Amniotic stem cell (primary cell): ENCODE data around the gene RARB.

Experiments used
- DNase-seq: peaks from one replicate; lab custom pipeline; 2025; lab: John Stamatoyannopoulos, UW

Gene RARB

GRCh38 chr3:25508433-25508832, 80.4 kb downstream of the RARB start:
- DNase-seq = no peak

GRCh38 chr3:25508901-25509300, 80.8 kb downstream of the RARB start:
- DNase-seq = no peak

GRCh38 chr3:25510797-25511196, 82.7 kb downstream of the RARB start:
- no peak for DNase-seq

GRCh38 chr3:25511972-25512721, 84.1 kb downstream of the RARB start:
- DNase-seq = no peak

- no peak for DNase-seq
Observed at GRCh38 chr3:25513642-25514266, 85.7 kb downstream of the RARB start.

GRCh38 chr3:25515171-25515570, 87.1 kb downstream of the RARB start:
- no peak for DNase-seq

- no peak for DNase-seq
Observed at GRCh38 chr3:25520926-25521559, 93.0 kb downstream of the RARB start.

GRCh38 chr3:25527336-25527735, 99.3 kb downstream of the RARB start:
- no peak for DNase-seq

- DNase-seq = no peak
Observed at GRCh38 chr3:25527801-25528200, 99.7 kb downstream of the RARB start.

- no peak for DNase-seq
Observed at GRCh38 chr3:25531971-25532370, 103.9 kb downstream of the RARB start.

GRCh38 chr3:25532431-25533162, 104.5 kb downstream of the RARB start:
- DNase-seq = no peak

- DNase-seq = no peak
Observed at GRCh38 chr3:25533399-25533798, 105.3 kb downstream of the RARB start.

- no peak for DNase-seq
Observed at GRCh38 chr3:25534007-25534406, 105.9 kb downstream of the RARB start.

GRCh38 chr3:25536521-25537391, 108.7 kb downstream of the RARB start:
- DNase-seq = no peak

- no peak for DNase-seq
Observed at GRCh38 chr3:25537516-25537915, 109.5 kb downstream of the RARB start.

GRCh38 chr3:25540273-25540672, 112.2 kb downstream of the RARB start:
- DNase-seq = no peak

GRCh38 chr3:25542492-25543039, 114.5 kb downstream of the RARB start:
- no peak for DNase-seq

- DNase-seq = no peak
Observed at GRCh38 chr3:25547103-25547502, 119.0 kb downstream of the RARB start.

- no peak for DNase-seq
Observed at GRCh38 chr3:25547943-25548674, 120.0 kb downstream of the RARB start.

- no peak for DNase-seq
Observed at GRCh38 chr3:25548836-25549235, 120.8 kb downstream of the RARB start.

GRCh38 chr3:25552251-25552650, 124.2 kb downstream of the RARB start:
- no peak for DNase-seq
